GM12872 (cell line): ENCODE results near the gene CRYGS.

ENCODE experiments used
- CTCF ChIP-seq: IDR thresholded peaks from 3 replicates; pipeline ENCODE4 v1.5.1; 2011; ENCODE audit warnings: low read depth, mild to moderate bottlenecking, low read length, moderate library complexity; ENCODE audit not compliant: insufficient read depth

Gene CRYGS

GRCh38 chr3:186492385-186492984, 51.7 kb downstream of the CRYGS start:
- TF ChIP-seq CTCF, result no peak

DNA sequence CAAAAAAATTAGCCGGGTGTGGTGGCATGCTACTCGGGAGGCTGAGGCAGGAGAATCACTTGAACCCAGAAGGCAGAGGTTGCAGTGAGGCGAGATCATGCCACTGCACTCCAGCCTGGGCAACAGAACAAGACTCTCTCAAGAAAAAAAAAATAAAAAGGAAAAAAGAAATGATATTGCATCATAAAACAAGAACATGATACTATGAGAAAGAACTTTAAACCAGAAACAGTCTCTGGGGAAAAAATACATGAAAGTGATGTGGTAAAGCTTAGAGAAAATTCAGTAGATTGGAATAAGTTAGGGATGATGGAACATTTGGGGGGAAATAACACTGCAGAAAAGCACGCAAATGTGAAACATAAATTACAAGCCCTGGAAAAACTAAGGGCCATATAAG, 54.7 kb downstream of the CRYGS start:
- no peak for TF ChIP-seq CTCF
